G401.6 (cell line): ENCODE measurements around the gene CTNNBL1.
"Not testable (repeated sequence)": the region's sequence is repeated elsewhere in the genome, so short reads cannot be mapped to it uniquely, and the experiment has no call there.

Experiments used
- FAIRE-seq: peaks from 2 replicates; lab custom pipeline; 2012; peaks lifted over from hg19 to GRCh38; lab: Jason Lieb, UNC

The CTNNBL1 gene

DNA sequence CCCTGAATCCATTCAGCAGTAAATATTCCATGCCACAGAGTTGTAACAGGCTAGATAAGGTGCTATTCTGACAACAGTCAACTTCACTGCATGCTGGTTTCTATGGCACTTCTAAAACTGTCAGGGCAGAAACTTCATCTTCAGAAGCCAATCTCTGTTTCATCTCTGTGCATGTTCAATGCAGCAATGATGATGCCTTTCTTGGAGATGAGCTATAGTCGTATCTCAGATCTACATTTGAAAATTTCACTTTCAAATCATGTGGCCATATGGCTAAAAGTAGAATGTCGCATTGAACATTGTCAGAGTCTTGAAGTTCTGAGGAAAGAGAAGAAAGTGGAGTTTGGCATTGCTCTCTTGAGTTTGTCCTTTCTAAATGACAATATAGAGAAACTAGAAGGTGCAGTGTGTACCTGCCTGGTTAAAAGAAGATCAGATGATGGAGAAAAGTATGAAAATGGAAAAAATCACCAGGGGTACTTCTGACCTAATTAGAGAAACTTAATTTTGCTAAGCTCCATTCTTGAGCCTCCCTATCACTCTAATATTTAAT, 160.1 kb downstream of the CTNNBL1 start:
- FAIRE-seq: no peak

DNA sequence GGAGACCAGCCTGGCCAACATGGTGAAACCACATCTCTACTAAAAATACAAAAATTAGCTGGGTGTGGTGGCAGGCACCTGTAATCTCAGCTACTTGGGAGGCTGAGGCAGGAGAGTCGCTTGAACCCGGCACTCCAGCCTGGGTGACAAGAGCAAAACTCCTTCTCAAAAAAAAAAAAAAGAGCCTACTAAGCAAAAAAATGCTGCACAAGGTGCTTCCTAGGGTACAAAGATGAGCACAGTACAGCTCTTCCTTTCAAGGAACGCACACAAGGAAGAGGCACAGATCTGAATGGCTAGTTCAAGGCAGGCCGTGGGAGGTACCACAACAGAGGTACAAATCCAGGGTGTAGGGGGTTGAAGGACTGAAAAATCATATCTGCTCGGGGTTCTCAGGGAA, 162.2 kb downstream of the CTNNBL1 start:
- not testable (repeated sequence) for FAIRE-seq

DNA sequence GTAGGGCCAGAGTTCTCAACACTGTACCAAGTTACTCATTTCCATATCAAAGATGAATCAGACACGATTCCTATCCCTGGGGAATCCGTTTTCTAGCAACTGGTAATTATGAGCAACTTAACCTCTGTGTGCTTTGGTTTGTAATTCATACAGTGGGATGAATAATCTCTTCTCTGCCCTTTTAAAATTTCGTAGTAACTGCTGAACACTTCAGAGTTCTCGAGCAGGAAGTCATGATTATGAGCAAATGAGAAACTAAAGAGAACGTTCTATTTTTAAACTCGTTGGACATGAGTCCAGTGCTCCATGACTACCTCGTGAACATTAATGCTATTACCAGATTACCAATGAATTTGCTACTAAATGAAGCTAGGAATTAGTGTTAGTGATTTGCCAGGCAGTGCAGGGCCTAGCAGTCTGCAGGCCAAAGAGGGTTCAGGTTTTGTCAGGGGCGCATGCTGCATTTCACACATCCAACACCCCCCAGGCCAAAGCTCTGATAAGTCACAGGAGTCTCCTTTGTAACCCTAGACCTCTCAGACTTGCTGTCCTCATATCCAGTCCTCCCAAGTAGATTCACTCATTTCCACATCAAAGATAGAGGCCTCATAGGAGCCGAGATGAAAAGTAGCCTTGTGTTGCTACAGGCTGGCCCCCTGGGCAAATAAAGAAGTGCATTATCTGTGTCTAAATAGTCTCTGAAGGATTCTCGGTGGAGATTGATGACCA, 163.3 kb downstream of the CTNNBL1 start:
- no peak for FAIRE-seq

DNA sequence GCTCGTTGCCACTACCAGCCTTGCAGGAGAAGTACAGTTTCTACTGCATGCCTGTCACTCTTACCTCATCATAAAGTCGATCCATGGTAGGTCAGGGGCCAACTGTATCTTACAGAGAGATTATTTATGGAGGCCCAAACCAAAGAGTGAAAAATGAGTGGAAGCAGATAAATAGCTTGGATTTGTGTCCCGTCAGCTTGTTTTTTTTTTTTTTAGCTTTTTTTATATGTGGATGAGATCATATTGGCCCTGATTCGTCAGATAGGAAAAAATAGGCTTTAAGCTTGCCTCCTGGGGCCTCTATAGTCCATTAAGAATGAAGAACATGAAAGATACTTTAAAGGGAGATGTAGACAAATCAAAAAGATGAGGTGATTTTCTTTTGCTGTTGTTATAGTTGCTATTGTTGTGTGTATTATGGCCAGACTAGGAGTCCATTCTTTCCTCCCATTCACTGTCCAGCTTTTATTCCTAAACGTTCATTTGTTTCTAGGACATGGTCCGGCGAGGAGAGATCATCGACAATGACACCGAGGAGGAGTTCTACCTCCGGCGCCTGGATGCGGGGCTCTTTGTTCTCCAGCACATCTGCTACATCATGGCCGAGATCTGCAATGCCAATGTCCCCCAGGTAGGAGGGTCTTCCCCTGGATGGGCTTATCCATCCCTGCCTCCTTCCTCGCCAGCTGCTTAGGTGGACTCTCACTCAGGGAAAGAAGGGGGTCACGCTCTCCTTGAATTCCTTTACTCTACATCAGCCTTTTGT, 165.8 kb downstream of the CTNNBL1 start:
- no peak for FAIRE-seq

DNA sequence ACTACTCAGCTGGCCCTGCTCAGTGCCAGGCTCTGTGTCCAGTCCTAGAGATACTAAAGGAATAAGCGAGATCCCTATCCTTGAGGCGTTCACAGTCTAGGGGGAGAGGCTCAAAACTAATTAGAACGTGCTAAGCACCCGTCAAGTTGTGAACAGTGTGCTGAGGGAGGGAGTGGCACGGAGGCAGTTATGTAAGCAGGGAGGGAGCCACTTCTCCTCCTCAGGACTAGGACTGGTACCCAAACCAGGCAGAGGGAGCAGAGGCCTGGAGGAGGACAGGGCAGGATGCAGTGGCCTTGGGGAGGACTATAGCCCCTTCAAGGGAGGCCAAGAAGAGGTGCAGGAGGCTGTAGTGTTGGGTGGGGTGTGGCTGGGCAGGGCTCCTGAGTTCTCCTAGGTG, 169.5 kb downstream of the CTNNBL1 start:
- no peak for FAIRE-seq

DNA sequence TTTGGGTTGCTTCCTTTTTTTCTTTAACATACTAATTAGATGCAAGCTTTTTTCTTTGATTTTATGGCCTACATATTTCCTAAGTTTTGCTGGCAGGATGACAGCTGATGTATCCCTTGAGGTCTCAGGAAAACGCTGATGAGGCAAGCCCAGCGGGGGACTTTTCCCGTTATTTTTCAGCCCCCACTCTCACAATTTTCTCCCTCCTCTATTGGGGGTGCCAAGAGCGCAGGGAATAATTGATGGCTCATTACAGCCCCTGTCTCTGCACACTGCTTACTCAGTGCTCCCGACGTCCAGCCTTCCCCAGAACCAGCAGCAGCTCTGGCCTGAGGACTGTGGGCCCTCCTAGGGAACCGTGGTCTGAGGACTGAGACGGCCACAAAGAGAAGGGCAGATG, 170.5 kb downstream of the CTNNBL1 start:
- FAIRE-seq: no peak

DNA sequence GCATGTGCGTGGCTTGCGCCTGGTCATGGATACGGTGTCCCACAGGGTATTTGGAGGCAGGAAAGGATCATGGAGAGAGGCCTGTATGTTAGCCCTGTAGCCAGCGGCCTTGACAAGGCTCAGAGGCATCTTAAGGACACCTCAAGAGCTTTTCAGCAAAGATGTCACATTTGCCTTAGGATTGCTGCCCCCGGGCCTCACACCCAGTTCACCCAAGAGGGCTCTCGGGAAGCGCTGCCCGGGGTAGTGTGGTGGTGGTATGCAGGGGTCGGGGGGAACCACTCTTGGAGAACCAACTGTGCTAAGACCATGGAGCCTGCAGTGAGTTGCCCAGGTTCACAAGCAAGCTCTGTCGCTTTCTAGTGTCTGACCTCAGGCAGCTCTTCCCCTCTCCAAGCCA, 172.2 kb downstream of the CTNNBL1 start:
- FAIRE-seq: no peak

DNA sequence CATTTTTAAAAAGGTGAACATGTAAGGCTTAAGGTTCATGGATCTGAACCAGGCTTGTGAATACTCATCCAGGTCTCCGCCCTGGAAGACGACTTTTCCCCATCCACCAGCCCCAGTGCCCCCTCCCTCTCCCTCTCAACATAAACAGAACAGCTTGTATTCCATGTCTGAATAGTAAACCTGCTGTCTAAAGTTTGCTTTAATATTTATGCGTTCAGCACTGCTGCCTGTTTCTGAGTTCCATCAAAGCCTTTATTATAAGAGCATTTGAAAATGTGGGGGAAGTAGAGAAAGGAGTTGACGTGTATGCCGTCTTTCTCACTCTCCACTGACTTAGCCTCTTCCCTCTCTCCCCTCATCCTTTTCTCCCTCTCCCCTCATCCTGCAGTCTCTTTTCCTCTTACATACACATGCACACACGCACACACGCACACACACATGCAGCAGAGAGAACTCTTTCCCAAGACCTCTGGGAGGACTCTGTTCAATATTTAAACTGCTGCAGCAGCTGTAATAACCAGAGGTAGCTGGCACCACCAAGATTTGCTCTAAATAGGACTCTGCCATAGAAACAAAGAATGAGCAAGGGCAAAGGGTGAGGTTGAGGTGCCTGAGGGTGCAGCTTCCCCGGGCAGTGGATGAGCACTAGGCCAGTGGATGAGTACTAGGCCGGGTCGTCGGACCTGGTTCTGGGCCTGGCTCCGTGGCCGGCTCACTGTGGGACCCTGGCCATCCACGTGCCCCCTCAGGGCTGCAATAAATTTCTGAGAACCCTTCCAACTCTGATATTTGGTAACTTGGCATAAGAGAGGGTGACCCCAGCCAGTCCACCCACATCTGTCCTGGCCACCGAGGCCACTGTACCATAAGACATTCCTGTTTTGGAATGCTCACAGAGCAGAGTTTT, 173.7 kb downstream of the CTNNBL1 start:
- FAIRE-seq: no peak

DNA sequence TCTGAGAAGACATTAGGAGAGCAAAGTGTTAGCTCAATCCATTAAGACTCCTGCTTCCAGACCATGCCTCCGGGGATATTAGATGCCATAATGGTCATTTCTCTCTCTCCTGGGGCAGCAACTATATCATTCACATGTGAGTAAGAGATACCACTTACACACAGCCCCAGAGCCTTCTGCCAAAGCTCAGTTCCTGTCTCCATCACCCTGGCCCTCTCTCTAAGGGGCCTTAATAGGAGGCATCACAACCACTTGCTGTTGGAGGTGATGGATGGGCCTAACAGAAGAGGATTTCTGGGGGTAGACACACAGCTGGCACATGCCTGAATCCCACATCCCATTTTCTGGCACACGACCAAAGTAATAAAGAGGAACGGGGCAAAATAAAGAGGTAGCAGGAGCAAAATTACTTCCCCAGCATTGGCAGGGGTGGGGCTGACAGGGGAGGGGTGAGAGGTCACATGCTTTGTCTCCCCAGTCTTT, 175.1 kb downstream of the CTNNBL1 start:
- FAIRE-seq: no peak

DNA sequence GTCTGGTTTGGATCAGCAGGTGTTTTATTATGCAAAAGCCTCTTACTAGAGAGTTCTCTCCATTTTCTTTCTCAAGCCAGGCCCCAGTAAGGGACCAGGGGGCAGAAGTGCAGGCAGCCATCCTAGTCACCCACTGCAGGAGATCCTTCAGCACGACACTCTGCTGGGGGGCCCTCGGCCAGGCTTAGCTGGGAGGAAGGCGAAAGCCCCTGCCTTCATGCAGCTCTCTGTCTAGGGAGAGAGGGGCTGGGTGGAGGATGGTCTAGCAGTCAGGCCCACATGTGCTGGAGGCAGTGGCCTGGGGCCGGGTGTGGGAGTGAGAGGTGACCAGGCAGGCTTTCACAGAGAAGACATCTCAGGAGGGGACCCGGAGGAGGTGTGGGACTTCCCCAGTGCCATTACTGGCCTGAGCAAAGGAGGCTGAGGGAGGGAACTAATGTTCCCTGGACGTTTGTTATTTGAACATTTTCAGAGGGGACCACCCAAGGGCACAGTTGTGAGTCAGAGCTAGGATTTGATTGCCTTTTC, 175.6 kb downstream of the CTNNBL1 start:
- no peak for FAIRE-seq

DNA sequence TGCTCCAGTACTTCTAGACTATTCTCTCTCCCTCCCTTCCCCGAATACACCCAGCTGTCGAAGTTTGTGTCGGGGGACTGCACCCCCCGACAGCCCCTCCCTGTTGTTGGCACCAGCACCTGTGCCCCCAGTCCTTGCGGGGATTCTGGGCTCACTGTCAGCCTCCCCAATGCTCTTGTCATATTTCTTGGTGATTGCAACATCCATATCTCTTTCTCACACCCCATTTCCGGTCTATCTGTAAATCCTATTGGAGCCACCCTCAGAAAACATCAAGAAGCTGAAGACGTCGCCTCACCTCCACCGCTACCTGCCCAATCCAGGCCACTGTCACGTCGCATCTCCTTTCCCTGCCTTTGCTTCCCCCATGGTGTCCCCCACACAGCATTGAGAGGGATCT, 176.5 kb downstream of the CTNNBL1 start:
- FAIRE-seq: no peak

DNA sequence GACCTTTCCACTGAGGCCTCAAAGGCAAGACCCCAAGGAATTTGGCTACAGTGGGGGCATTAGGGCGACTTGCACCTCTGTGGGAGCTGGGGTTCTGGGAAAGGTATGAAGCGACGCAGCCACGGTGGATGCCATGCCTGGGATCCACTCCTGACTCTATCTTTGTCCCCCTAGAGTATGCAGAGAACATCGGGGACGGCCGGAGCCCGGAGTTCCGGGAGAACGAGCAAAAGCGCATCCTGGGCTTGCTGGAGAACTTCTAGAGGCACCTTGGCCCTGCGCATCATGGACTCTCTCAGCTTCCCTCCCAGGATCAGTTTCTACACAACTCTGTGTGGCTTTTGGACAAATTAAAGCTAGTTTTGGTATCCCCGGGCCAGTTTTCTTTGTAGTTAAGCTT, 177.9 kb downstream of the CTNNBL1 start:
- FAIRE-seq: no peak

DNA sequence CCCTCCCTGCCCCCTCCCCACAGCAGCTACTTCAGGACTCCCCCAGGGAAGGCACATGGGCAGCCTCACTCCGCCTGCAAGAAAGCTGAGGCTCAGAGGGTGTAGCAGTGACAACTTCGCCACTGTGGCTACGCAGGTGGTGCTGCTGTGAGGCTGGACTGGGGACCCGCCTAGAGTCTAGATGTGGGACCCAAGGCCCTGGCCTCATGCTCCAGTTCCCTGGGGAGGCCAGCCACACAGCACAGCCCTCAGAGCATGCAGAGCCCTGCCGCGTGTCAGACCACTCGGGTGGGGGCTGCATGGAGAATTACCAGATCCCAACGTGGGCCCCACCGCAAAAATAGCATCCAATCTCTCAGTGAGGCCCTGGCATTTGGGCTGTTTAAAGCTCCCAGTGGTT, 178.3 kb downstream of the CTNNBL1 start:
- FAIRE-seq: no peak

DNA sequence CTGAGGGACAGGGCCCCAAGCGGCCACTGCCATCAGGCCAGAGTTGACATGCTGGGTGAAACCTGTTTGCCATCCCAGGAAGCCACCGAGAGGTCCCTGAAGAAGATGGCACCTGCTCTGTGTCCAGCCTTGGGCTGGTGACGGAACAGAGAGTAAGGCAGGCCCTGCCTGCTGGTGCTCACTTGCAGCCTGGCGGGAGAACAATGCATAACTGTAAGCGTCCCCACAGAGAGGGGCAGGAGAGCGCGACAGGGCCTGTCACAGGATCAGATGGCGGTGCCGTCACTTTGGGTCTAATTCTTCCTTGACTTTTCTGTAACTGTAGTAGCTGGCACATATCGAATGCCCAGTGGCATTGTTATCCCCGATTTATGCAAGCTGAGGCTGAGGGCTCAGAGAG, 180.1 kb downstream of the CTNNBL1 start:
- no peak for FAIRE-seq

DNA sequence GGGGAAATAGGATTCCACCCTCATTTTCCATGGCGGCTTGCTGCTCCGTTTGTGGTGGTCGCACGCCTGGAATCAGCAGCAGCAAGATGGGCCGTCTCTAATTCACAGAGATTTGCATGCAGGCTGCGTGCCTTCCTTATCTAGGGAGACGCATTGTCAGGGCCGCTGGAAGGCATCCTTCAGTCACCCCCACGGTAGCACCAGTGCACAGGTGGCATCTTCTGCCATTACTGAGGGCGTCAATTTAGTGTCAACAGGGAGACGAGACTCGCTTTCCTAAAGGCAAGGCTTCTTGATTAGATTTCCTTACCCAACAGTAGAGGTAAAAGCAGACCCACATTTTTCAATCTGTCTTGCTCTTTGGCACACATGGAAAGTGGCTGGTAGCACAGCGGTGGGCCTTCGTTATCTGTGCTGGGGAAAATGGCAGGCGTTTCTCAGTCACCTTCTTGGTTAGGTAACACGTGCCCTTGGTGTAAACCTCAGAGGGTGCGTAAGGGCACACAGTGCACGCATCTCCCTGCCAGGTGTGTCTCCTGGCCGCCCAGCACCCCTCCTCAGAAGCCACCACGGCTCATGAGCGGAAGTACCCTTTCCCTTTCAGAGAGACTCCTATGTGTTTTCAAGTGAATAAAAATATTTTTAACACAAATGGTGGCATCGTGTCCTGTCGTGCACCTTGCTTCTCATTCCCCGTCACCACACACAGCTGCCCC, 181.8 kb downstream of the CTNNBL1 start:
- no peak for FAIRE-seq

DNA sequence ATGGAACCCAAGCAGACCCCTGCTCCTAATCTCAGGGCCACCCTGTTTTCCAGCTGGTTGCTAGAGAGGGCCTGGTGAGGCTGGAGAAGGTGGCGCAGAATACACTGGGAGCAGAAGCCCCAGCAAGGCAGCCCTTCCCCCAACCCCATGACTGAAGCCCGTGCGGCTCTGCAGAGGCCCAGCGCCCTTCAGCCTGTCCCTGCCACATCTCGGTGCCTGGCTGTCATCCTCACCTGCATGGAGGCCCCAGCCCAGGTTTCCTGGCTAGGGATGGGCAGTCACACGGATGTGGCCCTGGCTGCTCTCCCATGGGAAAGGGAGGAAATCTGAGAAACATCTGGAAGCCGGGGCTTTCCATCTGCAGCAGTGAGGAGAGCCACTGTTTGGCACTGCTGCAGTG, 183.0 kb downstream of the CTNNBL1 start:
- no peak for FAIRE-seq

DNA sequence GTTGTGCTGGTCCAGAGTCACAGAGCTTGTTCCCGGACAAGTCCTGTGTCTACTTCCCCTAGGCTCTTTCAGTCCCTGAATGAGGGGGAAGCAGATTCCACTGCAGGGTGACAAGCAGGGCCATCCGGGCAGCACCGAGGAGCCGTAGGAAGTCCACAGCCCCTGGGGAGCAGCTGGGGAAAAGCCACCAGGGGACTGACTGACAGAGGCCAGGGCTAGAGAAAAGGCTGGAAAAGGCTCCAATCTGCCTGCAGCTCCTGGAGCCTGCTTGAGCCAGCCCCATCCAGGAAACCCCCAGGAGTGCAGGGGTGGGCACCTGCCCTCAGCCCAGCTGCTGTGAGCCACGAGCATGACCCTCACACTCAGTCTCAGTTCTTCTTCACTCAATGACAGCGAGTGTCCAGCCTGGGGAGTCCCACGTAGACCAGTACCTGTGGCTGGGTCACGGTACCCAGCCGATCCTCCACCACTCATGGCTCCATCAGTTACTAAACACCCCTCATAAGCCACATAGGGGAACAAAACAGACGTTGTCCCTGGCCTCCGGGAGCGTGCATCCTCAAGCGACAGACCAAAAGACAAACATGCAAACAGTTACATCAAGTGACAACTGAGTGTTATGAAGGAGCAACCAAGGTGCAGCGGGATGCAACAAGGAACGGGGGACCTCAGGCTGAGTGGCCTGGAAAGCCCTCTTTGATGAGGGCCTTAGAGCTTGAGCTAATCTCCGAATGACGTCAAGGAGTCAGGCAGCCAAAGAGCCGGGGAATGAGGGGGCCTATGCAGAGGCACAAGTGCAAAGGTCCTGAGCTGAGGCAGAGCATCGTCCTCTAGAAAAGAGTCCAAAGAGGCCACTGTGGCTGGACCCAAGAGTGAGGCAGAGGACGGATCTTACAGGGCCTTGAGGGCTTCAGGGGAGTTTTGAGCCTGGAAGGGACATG, 184.3 kb downstream of the CTNNBL1 start:
- FAIRE-seq: no peak

DNA sequence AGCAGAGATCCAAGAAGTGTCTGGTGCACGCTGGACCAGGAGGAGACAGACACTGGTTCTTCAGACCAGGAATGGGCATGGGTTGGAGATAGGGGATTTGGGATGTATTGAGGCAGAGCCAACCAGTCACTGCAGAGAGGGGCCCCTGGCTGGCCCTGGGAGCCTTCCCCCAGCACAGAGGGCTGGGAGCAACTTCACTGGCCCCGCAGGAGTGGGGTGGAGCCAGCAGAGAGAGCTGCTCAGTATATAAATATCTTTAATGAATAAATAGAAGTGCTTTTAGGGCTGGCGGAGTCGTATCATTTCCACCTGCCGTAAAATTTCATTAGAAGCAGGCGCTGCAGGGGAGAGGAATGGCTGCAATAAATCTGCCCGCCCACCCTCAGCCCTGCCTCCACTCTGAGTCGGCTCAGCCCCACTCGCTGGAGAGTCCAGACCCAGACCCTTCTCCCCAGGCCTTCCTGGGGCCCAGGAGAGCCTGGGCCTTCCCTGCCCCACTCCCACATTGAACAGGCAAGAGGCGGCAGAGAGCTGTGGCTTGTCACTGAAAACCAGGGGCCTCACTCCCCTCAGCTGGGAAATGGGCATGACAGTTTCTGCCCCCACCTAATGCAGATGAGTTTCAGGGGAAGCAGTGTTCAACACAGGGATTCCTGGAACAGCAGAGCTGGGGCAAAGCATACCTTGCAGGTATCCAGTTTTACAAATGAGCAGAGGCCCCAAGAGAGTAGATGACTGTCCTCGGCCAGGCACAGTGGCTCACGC, 185.2 kb downstream of the CTNNBL1 start:
- FAIRE-seq: no peak

DNA sequence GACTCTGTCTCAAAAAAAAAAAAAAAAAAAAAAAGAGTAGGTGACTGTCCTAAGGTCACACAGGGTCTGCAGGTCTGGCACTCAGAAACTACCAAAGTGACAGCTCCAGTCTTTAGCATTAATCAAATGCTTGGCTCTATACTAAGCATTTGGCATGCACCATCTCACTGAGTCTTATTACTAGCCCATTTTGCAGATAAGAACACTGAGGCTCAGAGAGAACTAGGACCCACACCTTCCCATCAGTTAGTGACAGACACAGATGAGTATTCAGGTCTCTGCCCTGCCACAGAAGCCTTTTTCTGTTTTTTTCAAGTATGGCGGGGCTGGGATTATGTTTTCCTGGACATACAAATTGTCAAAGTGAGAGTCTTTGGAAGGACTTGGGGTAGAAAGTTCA, 186.0 kb downstream of the CTNNBL1 start:
- FAIRE-seq: no peak
